Stimulated activated CD4-positive, alpha-beta T cell treated with anti-CD3 and anti-CD28 coated beads, Interleukin-12 subunit alpha, Interleukin-12 subunit beta, amount 100 ng/mL, for 48 hours (primary cell): Measurements from ENCODE around the gene SORBS2.
"Not testable (repeated sequence)": the region's sequence is repeated elsewhere in the genome, so short reads cannot be mapped to it uniquely, and the experiment has no call there.

ENCODE experiments used
- DNase-seq, 3 donors: peaks; one replicate each; pipeline ENCODE4 v3.0.0-alpha.2; 2020; ENCODE audit warnings: low read depth in 2 of 3, low spot score in 1 of 3

Gene SORBS2

DNA sequence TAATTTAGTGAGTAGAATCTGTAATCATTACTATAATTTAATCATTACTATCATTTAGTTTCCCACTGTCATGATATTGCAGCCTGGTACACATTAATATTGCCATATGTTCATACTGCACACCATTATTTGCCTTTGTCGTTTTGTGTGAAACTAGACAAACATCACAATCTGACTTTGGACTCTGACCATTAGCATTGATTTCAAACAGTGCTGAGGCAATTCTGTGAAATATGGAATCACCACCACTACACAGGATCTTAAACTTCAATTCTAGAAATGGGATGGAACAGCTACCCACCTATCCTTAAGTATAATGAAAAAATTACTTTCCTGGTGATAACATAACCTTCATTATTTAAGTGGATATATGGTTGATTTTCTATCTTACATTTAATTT is 98.3 kb downstream of the SORBS2 start:
- DNase-seq, result no peak

DNA sequence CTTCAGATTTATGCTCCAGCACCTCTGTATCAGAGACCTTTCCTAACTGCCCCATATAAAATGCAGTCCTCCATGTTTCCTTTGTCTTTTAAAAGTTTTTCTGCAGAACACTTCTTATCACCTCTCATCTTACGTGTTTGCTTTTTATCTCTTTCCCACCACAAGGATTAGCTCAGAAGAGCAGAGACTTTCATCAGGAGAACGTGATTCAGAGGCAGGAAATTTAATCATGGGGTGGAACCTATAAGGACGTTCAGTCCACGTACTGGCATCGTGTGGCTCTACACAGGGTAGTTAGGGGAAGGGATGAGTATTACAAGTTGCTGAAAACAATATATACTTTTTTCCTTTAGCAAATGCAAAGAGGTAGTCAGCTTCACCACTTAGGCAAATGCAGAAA is 98.7 kb downstream of the SORBS2 start:
- DNase-seq, result no peak

DNA sequence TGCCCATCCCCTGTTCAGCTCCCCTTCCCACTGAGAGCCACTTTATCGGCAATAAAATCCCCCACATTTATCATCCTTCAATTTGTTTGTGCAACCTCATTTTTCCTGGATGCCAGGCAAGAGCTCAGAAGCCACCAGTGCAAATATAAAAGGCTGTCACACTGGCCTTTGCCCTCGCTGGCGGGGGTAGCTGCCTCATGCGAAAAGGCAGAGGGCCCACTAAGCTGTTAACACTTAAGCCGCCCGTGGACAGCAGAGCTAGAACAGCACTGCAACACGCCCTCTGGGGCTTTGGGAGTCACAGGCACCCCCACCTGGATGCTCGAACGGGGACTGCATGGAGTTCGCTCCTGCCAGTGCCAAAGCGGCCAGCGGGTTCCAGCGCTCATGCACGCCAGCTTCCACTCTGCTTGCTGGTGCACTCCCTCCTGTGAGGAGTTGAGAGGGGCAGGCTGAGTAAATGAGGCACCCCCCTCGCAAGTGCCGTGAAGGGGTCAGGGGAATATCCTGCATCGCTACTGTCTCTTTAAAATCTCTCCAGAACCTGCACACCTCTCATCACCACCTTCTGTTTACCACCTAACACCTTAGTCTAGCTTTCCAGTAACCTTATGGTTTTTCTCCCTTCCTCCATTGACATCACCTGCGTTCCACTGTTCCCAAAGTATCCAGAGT is 99.5 kb downstream of the SORBS2 start:
- no peak for DNase-seq

DNA sequence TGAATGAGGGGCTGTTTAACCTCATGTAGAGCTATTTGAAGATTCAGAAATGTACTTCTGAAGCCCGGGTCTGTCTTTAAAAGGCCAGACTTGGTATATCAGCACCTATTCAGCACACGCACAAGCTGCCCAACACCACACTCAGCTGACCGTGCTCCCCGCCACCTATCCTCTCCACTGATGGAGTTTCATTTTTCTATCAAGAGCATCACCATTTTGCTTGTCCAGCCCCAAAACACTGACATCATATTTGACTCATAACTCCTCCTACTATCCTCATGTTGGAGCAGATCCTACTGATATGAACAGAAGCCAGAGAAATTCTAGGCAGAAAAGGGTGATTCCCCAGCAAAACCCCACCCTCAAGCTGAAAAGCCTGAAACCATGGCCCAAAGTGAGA is 100.3 kb downstream of the SORBS2 start:
- no peak for DNase-seq

DNA sequence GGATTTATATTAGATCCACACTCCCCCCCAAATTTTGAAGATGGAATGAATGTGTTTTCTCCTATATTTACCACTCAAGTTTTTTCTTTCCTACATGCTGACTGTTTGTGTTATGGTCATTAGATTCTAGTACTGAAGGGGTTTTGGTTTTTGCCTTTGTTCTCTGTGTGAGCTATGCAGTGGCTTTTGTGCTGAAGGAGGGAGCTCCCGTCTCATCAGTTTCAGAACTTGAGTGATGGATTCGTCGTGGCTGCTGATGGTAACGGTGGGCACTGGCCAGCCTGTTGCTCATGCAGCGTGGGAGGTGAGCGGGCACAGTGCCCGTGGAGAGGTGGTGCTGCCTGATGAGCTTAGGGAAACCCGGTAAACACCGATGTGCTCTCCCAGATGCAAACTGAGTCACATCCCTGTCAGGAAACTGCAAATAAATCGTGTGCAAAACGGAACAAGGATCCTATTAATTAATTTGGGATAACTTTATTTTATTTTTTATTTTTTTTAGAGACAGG is 101.5 kb downstream of the SORBS2 start:
- DNase-seq, result no peak

DNA sequence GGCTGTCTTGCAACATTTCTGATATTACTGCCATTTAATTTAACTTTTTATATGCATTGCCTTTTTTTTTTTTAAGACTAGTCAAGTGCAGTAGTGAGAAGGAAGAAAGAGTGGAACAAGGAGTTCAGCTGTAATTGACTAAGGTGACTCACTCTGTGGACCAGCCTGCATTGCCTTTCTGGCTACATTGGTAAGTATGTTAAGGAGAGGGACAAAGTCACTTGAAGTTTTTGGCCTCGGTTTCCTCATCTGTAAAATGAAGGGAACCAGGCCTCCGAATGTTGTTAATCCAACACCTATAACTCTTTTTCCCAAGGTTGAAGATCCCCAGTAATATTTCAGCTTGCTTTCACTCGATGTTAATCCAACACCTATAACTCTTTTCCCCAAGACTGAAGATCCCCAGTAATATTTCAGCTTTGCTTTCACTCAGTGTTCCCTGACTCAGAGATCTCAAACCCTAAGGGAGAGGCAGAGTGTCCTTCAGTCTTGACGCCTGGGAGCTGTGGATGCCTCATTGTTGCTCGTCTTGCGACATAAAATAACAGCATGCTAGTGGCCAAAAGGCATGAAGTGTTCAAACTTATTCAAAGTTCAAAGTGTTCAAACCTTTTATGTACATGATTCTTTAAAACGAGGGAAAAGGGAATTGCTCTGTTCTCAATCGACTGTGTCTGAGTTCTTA is 102.0 kb downstream of the SORBS2 start:
- no peak for DNase-seq

DNA sequence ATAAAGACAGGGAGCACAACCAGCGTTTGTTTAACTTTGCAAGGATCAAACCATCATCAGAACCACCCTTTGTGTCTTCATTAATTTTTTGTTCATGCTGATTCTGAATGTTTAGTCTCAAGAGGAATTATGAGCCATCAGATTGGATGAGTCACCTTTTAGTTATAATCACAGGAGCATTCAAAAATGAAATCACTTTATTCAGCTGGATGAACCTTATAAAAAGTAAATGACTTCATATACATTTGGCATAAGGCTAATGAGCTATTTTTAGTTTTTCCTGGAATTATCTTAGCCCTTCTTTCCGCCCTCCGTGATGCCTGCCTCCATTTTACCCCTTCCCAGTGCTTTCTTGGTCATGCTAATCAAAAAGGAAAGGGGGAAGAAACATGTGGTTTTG is 103.6 kb downstream of the SORBS2 start:
- DNase-seq, result no peak

DNA sequence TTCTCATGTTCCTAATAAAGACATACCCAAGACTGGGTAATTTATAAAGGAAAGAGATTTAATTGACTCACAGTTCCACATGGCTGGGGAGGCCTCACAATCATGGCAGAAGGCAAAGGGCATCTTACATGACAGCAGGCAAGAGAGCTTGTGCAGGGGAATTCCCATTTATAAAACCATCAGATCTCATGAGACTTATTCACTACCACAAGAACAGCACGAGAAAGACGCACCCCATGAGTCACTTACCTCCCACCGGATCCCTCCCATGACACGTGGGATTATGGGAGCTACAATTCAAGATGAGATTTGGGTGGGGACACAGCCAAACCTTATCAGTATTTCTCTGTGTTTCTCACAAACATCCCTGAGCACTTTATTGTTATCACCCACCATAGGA is 104.4 kb downstream of the SORBS2 start:
- not testable (repeated sequence) for DNase-seq

DNA sequence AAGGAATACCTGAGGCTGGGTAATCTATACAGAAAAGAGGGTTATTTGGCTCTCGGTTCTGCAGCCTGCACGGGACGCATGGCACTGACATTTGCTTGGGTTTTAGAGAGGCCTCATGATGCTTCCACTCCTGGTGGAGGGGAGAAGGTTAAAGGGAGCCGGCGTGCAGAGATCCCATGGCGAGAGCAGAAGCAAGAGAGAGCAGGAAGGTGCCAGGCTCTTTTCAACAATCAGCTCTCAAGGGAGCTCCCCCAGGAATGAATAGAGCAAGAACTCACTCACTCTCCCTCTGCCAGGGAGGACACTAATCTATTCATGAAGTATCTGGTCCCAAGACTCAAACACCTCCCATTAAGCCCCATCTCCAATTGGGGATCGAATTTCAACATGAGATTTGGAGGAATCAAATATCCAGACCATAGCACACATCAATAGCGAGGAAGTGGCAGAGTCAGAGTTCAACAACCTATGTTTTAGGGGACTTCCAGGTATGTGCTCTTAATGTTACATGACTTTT is 109.8 kb downstream of the SORBS2 start:
- no peak for DNase-seq

DNA sequence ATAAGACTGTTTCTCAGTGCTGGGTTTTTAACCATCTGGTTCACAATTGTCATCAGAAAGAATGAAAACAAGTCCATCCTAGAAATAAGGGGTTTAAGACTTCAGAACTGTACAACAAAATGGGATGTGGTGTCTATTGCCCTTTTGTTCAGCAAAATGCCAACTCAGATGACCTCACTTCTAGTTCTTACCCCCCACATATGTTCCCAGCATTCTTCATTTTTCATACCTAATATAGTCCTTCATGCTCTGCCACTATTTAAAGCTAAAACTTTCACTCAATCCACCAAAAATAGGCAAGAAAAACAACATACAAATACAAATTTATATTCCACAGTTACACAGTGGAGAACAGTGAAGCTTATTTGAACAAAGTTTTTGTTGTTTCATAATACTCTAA is 111.4 kb downstream of the SORBS2 start:
- DNase-seq, result no peak

DNA sequence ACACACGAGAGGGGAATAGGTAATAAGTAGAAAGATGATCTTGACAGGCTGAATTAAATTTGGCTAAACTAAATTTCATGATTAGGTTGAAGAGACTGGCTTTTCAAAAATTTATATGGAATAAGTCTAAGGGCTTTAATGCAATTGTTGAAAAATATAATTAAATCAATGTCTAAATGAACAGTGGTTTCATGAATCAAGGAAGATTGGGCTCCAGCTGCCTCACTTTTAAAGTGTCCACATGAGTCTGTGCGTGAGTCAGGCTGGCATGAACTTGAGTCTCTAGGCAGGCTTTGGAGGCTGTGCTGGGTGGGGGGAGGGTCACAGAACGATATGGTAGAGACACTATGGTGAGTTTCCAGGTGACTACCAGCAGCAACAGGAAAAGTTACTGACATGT is 111.9 kb downstream of the SORBS2 start:
- no peak for DNase-seq

DNA sequence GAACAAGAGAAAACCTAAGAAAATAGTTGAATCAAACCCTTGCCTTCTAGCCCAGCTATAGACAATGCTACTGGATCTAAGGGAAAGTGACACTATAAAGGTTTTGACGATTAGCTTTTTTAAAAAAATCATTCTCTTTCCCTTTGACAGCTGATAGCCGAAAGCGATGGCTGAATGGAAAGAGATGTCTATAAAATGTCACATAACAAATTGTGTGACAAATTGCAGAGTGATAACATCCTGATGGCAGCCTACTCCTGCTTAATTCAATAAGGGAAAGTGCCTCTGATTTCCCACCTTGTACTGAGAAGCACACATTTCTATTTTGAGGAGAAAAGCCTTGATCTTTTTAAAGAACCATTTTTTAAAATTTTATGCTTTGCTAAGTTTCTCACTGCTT is 114.5 kb downstream of the SORBS2 start:
- no peak for DNase-seq

DNA sequence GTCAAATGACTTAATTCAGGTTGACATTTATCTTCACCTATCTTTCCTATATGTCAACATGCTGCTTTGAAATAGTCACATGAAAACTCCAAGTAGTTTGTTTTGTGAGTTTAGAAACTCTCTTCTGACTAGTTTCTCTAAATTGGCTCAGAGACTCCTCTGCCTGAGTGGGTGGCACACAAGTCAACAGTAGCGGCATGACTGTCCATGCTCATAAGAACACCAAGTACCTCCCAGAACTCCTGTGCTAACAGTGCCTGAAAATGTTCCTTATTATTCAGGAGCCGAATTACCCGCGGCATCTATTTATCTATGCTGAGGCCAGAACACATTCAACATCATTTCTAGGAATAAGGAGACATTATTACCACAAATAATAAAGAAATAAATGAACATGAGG is 116.3 kb downstream of the SORBS2 start:
- no peak for DNase-seq

DNA sequence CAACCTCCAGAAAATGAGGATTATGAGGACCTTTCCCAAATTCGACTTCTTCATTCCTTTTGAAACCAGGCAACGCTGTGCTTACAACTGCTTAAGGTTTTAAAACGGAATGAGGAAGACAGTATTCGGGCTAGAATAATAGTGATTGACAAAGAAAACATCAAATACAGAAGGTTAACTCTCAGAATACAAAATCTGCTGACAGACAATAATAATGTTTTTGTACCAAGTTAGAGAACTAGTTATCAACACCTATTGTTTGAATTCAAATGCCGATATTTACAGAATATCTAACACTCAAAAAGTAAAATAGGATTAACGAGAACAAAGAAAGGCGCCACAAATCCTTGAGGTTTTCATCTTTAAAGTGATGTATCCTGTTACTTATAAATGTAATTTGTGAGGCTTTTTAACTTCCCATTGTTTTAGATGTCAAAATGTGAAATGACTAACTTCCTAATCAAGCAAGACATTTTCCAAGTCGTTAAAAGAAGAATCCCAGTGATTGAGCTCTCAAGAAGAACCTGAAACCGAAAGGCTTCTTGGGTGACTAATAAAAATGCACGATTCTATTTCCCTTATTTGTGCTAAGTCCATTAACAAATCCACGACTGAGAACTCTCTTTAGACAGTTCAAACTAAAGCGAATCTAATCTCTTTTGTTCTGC is 118.3 kb downstream of the SORBS2 start:
- DNase-seq, result no peak

DNA sequence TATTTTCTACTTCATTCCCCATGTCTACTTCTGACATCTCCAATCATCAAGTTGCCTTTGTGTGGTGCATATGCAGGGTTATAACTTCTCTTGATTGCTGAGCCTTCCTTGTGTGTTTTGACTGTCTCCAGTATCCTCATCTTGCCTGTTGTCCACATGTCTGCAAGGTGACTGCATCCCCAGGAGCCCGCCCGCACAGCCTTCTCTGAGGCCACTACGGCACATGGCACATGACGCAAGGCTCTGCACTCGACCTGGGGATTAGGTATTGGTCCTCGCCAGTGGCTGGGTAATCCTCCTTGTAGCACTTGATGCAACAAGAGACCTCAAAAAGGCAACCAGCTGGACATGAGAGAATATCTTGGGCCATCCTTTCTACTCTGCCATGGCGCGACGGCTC is 122.6 kb downstream of the SORBS2 start:
- no peak for DNase-seq

DNA sequence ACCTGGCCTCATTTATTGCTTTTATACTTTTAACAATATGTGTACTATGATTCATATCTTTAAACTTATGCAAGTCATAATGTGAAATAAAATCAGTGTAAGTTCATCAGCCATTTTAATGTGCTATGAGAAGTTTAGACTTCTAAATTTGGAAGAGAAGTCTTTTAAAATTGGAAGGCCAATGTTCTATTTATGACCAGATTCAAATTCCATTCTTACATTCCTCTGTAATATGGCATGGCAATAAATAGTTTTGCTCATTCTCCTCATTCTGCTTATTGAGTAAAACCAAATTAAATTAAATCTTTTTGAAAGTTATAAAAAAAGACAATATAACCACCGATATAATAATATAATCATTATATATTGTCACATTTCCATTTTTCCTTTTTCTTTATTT is 126.2 kb downstream of the SORBS2 start:
- no peak for DNase-seq

DNA sequence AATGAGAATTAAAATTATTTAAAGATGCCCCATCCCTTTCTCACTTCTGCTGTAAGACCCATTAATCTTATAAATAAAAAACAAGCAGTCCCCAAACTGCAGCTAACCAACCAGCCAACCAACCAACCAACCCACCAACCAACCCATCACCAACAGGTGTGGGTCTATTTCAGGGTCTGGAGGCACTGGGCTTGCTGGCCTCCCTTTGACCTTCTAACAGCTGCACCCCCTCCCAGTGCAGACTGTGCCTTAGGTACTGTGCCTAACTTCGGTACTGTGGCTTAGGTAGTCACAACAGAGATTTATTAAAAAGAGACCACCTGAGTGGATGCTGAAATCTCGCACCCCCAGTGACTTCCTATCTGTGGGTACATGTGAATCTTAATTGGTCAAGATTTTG is 128.1 kb downstream of the SORBS2 start:
- no peak for DNase-seq

DNA sequence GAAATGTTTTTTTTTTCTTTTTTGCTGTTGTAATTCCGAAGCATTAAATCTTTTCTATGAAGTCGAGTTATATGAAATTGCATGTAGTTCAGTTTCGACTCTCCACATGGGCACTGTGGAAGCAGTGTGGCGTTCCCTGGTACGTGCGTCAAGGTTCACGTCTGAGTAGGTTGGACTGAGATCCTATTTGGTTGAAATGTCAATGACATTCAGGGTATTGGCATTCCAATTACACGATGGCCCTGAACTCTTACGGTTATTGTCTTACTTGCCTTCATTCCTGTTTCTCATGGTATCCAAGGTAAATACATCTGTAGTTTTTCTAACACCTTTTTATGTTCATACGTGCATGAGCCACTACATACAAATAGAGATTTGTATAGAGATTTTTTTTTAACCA is 128.8 kb downstream of the SORBS2 start:
- DNase-seq, result no peak

DNA sequence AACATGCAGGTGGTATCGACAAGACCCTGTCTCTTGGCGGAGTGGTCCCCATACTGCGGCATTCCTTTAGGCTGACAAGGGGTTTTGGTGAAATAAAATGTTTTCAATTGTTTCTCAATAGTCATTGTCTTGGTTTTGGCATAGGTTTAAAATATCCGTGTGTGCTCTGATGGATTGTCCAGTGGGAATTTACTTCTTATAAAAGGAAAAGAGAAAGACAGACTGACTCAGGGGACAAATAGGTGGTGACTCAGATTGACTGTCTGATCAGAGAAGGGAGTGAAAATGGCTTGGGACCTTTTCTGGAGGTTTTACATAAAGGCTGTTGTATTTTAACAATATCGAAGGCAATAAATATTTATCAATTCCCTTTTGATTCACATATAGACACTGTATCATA is 129.8 kb downstream of the SORBS2 start:
- DNase-seq, result no peak

DNA sequence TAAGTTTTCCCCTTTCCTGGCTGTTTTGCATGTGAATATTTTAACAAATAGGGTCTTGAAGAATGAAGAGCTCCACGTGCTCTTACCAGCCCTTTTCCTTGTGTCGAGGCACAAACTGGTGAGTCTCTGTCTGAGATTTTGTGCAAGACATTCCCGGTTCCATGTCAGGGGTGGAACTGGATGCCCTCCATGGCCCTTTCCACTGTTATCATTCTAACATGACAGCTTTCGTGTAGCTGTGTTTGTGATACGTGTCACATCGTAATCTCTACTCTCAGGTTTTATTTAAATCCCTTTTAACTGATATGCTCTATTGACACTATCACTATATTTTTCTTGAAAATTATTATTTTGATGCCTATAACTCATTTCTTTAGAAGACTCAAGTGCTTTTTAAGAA is 130.4 kb downstream of the SORBS2 start:
- no peak for DNase-seq

DNA sequence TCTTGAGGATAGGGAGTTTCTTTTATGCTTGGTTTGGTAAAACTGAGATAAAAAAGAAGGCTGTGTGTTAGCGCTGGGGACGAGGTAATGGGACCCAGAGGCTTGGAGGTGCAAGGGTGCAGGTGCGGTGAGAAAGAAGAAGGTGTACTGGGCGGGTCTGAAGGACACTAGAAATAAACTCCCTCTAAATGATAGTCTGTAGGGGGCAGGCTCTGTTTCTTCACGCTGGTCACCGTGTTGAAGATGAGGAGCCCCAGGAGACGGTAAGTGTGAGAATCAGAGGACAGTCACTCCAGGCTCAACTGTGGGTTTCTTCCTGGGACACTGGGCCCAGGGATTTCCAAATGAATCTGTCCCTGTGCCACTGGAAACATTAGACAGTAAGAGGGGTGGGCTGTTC is 131.4 kb downstream of the SORBS2 start:
- no peak for DNase-seq

DNA sequence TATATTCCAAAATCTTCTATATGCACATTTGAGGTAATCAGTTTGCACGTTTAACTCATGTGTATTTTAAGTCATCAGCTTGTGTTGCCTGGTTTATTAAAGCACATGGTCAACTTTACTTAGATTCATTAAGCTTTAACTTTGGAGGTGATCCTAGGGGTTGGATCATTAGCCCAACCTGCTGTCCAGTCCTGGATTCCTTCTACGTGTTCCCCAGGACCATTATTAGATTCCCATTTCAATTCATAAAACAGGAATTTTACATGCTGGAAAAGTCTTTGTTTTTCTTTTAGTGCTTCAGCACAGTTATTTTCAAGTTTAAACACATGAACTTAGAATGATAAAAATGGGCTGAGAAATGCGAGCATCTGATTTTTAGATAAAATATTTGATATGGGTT is 132.5 kb downstream of the SORBS2 start:
- DNase-seq, result no peak
